ENCODE measurements around the gene COL11A2. TPM values are rescaled to one million over a fixed set of nuclear protein-coding genes. Genes with fewer than 3 reads are reported as not detected.
"Not testable (repeated sequence)": the region's sequence is repeated elsewhere in the genome, so short reads cannot be mapped to it uniquely, and the experiment has no call there.

The COL11A2 gene
- 1 to 10 TPM; 3.0 to 6.9 (median 4.1) TPM for polyA plus RNA-seq (ENCODE audit: insufficient read length in 4 of 4)

DNA sequence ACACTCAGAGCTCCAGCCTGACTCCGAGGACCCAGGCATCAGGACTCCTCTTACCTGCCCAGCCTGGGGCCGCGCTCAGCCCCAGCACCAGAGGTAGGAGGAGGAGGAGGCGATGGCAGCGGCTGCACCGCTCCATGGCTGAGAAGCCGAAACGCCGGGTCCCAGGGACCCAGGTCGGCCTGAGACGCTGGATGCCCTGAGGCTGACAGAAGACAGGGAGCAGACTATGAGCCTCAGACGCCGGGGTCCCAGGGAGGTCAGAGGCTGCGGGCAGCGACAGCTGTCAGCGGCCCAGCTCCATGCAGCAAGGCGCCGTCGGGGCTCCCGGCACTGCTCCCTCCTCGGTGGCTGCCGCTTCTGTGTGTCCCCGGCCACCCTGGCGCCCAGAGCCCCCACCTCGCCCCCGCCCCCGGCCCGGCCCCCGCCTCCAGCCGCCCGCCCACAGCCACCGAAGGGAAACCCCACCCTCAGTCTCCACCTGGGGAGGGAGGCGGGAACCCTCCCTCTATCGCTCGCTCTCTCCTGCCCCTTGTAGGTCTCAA is at the start of gene COL11A2:
Gene COL11A2 (minus strand): TSS at position 363 of the 542 bp plus-strand sequence. CDS start 227 bp downstream, at position 136.
- no peak for DNase-seq (ENCODE audit: low read depth in 4 of 4, low spot score in 3 of 4)

- no peak for DNase-seq (ENCODE audit: low read depth in 4 of 4, low spot score in 3 of 4)
Observed at GRCh38 chr6:33241968-33242367, 49.7 kb upstream of the COL11A2 start.

GRCh38 chr6:33237741-33238140 is 45.5 kb upstream of the COL11A2 start:
- DNase-seq (ENCODE audit: low read depth in 4 of 4, low spot score in 3 of 4), result no peak

GRCh38 chr6:33236852-33237251 is 44.6 kb upstream of the COL11A2 start:
- DNase-seq (ENCODE audit: low read depth in 4 of 4, low spot score in 3 of 4), result no peak

DNA sequence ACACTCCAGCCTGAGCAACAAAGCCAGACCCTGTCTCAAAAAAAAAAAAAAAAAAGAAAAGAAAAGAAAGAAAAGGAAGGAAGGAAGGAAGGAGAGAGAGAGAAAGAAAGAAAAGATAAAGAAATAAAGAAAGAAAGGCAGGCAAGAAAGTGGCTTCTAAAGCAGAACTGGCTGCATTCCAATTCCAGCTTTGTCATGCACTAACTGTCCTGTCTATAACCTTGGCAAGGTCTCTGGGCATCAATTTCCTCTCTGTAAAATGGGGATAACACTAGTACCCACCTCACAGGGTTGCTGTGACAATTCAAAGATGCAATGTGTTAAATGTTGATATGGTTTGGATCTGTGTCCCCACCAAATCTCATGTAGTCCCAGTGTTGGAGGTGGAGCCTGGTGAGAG is 44.1 kb upstream of the COL11A2 start:
- DNase-seq (ENCODE audit: low read depth in 4 of 4, low spot score in 3 of 4), result no peak

DNA sequence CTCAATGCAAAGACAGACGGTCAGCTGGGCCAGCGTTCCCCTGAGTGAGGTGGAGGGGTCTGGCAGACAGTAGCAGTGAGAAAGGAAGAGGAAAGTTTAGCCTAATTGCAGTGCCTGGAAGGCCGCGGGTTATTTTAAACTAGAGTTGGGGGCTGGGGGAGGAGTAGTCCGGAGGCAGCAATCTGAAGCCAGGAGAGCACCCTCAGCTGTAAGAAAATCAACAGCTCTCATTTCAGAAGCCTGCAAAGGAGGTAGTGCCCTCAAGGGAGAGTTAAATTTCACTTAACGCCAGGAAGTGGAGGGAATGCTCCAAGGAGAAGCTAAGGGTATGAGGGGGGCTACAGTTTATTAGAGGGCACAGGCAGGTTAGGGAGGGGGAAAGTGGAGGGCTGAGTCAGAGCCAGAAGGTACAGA is 43.0 kb upstream of the COL11A2 start:
- DNase-seq (ENCODE audit: low read depth in 4 of 4, low spot score in 3 of 4), result peak in 1 of 4 donors; percentile 25

DNA sequence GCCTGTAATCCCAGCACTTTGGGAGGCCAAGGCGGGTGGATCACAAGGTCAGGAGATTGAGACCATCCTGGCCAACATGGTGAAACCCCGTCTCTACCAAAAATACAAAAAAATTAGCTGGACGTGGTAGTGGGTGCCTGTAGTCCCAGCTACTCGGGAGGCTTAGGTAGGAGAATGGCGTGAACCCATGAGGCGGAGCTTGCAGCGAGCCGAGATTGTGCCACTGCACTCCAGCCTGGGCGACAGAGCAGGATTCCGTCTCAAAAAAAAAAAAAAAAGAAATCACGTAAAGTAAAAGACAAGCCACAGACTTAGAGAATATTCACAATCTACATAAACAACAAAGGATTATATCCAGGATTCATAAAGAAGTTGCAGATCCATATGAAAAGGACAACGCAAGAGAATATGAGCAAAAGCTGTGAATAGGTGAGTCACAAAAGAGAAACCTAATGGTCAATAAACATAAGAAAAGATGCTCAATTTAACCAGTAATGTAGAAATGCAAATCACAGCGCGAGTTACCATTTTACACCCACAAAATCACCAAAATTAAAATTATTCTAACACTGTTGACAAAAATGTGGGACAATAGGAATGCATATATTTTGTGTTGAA is 34.3 kb upstream of the COL11A2 start:
- not testable (repeated sequence) for DNase-seq (ENCODE audit: low read depth in 4 of 4, low spot score in 3 of 4)

- DNase-seq (ENCODE audit: low read depth in 4 of 4, low spot score in 3 of 4), result no peak
Observed at GRCh38 chr6:33217681-33218080, 25.4 kb upstream of the COL11A2 start.

GRCh38 chr6:33217246-33217645 is 25.0 kb upstream of the COL11A2 start:
- DNase-seq (ENCODE audit: low read depth in 4 of 4, low spot score in 3 of 4), result no peak

DNA sequence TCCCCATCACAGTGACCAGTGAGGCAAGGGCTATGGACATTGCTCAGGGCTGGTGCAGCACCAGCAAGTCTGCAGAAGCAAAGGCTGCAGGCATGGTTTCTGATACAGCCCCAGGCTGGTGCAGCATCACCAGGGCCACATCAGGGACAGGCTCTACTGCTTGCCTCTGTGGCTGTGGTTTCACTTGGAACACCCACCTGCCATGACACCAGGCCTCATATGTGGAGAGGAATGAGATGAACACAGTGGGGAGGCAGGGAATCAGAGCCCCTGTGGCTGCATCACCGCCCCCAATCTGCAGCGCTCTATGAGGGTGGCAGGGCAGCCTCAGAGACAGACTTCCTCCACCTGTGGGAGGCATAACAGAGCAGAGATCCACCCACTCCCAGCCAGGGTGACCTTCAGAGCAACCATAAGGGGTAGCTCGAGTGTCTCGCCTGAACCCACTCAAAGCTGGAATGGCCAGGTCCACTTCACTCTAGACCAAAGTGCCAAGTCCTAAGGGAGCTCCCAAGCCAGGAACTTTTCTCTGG is 23.9 kb upstream of the COL11A2 start:
- no peak for DNase-seq (ENCODE audit: low read depth in 4 of 4, low spot score in 3 of 4)

- DNase-seq (ENCODE audit: low read depth in 4 of 4, low spot score in 3 of 4), result no peak
Observed at GRCh38 chr6:33215271-33216116, 23.2 kb upstream of the COL11A2 start.

DNA sequence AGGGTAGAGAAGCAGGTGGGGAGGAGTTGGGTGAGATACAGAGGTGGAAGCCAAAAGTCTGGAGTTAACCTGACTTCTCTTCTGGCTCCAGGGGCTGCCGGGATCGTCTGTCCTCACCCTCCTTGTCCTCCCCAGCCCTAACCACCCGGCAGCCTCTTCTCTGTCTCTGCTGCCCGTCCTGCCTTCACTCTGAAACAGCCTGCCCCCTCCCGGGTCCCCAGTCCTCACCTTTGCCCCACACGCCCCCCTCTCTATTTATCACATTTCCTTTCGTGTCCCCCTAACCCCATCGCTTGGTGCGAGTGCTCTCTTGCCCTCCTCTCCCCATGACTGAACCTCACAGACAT is 21.7 kb upstream of the COL11A2 start:
- DNase-seq (ENCODE audit: low read depth in 4 of 4, low spot score in 3 of 4), result no peak

DNA sequence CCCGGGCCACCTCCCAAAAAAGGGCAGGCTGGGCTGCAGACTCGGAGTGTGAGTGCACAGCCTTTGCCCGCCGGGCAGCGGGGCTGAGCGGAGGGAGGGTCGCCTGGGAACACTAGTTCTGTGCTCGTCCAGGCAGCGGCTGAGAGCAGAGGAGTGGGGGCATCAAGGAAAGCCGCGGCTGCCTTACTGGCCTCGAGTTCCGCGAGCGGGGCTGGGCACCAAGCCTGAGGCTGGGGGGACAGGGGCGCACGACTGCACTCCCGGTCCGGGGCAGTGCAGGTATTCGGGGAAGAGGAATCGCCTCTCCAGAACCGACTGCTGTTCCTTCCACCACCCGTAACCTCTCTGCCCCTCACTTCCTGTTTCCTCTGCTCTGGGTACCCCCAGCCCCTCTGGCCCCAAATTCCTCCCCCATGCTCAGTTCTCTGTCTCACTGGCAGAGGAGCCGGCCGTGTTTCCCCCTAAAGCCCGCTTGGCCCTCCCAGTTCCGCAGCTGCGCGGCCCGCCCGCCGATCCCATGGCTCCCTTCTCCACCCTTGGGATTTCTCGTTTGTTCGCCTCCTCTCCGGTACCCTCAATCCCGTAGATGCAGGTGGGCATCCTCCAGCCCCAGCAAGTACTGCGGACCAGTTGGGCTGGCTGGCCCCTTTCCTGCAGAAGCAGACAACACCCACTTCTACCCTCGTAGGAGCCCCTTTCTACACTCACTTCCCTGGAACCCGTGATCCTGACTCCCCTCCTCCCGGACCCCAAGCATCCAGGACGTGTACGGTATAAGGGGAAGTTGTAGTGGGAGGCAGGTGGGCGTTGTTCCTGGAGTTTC is 21.1 kb upstream of the COL11A2 start:
- no peak for DNase-seq (ENCODE audit: low read depth in 4 of 4, low spot score in 3 of 4)

GRCh38 chr6:33212857-33213165 is 20.5 kb upstream of the COL11A2 start:
- DNase-seq (ENCODE audit: low read depth in 4 of 4, low spot score in 3 of 4), result no peak

DNA sequence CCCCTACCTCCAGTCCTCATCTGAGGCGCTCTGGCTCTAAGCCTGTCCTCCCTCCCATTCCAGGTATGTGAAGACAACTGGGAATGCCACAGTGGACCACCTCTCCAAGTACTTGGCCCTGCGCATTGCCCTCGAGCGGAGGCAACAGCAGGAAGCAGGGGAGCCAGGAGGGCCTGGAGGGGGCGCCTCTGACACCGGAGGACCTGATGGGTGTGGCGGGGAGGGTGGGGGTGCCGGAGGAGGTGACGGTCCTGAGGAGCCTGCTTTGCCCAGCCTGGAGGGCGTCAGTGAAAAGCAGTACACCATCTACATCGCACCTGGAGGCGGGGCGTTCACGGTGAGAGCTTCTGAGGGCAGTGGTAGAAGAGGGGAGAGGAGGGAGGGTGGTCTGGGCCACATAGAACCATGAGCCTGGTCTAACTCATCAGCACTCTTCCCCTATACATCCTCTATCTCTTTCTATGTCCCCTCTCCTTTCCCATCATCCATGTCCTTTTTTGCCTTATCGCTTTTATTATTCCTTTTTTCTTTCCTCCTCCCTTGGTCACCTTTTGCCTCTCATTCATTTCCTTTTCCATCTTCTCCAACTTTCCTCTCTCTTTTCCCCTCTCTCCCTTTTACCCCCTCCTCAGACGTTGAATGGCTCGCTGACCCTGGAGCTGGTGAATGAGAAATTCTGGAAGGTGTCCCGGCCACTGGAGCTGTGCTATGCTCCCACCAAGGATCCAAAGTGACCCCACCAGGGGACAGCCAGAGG is 19.6 kb upstream of the COL11A2 start:
- DNase-seq (ENCODE audit: low read depth in 4 of 4, low spot score in 3 of 4), result no peak

DNA sequence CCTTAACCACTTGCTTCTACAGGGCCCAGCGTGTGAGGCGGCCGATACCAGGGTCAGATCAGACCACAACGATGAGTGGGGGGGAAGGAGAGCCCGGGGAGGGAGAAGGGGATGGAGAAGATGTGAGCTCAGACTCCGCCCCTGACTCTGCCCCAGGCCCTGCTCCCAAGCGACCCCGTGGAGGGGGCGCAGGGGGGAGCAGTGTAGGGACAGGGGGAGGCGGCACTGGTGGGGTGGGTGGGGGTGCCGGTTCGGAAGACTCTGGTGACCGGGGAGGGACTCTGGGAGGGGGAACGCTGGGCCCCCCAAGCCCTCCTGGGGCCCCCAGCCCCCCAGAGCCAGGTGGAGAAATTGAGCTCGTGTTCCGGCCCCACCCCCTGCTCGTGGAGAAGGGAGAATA is 18.9 kb upstream of the COL11A2 start:
- no peak for DNase-seq (ENCODE audit: low read depth in 4 of 4, low spot score in 3 of 4)

DNA sequence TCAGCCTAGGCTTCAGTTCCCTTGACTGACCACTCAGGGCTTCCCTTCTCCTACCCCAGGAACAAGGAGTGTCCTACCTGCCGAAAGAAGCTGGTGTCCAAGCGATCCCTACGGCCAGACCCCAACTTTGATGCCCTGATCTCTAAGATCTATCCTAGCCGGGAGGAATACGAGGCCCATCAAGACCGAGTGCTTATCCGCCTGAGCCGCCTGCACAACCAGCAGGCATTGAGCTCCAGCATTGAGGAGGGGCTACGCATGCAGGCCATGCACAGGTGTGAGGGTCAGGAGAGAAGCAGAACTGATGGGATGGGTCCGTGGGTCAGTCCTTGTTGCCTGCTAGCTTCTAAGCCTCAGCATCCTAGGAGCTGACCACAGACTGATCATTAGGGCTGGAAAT is 17.6 kb upstream of the COL11A2 start:
- DNase-seq (ENCODE audit: low read depth in 4 of 4, low spot score in 3 of 4), result no peak

DNA sequence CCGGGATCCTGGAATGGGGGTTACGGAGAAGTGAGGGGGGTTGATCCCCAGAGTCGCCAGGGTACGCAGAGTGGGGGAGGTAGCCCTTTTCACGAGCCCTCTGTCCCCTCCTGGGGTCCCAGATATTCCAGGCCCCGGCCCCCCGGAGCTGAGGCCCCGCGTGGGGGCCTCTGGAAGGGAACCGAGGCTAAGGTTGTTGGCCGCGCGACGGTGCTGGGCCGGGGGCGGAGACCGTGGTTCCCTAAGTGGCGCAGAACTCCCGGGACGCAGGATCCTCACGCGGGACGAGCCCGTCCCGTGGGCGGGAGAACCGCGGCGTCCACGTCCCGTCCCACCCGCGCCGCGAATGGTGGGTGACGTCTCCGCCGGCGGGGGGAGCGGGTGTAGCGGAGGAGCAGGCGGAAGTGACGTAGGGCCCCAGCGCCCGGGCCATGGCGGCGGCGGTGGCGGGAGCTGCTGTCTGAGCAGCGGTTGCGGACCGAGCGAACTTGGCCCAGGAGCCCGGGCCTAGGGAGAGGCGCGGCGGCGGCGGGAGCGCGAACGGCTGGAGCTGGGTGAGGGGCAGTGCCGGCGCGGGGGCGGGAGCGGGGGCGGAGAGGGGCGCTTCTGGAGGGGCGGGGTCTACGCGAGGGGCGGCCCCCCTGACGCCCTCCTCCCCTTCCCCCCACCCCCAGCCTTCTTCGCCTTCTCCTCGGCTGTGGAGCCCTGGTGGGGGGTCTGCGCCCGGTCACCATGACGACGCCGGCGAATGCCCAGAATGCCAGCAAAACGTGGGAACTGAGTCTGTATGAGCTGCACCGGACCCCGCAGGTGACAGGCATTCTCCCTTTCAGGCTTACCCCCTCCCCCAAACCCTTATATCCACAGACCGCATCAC is 16.1 kb upstream of the COL11A2 start, which contains the start of gene RING1:
Gene RING1 (plus strand): TSS at position 410 of the 877 bp plus-strand sequence. CDS start 323 bp downstream, at position 733.
- peak in 2 of 4 donors; percentile 61 to 75 for DNase-seq (ENCODE audit: low read depth in 4 of 4, low spot score in 3 of 4)

- no peak for DNase-seq (ENCODE audit: low read depth in 4 of 4, low spot score in 3 of 4)
Observed at GRCh38 chr6:33207552-33208090, 15.4 kb upstream of the COL11A2 start.

All from left renal pelvis (tissue), 4 donors.